HEK293T (cell line): ENCODE data around the gene NFIX.

ENCODE experiments used
- ARNT ChIP-seq: fragments of 450-650 bp; IDR thresholded peaks from 2 replicates; pipeline ENCODE4 v1.6.1; 2017; ENCODE audit warnings: mild to moderate bottlenecking
- BHLHE40 ChIP-seq: fragments of 450-650 bp; IDR thresholded peaks from 2 replicates; pipeline ENCODE4 v1.6.1; 2016; ENCODE audit warnings: mild to moderate bottlenecking, moderate library complexity, borderline replicate concordance
- CTBP1 ChIP-seq: fragments of 450-650 bp; IDR thresholded peaks from 2 replicates; pipeline ENCODE4 v1.6.1; 2016; ENCODE audit warnings: borderline replicate concordance
- FOXK2 ChIP-seq: fragments of 450-650 bp; IDR thresholded peaks from 2 replicates; pipeline ENCODE4 v1.6.1; 2016; ENCODE audit warnings: mild to moderate bottlenecking
- HDGF ChIP-seq: fragments of 450-650 bp; IDR thresholded peaks from 2 replicates; pipeline ENCODE4 v1.6.1; 2017; ENCODE audit warnings: antibody characterized with exemption, borderline replicate concordance
- LEF1 ChIP-seq: fragments of 450-650 bp; IDR thresholded peaks from 2 replicates; pipeline ENCODE4 v1.6.1; 2017; ENCODE audit warnings: mild to moderate bottlenecking, borderline replicate concordance
- PKNOX1 ChIP-seq: fragments of 450-650 bp; IDR thresholded peaks from 2 replicates; pipeline ENCODE4 v1.6.1; 2016
- SP1 ChIP-seq: fragments of 450-650 bp; IDR thresholded peaks from 2 replicates; pipeline ENCODE4 v1.6.1; 2017
- ZNF384 ChIP-seq: fragments of 450-650 bp; IDR thresholded peaks from 2 replicates; pipeline ENCODE4 v1.6.1; 2016

GRCh38 chr19:13014101-13014920, 19.0 kb downstream of the NFIX start:
- TF ChIP-seq BHLHE40: no peak
- TF ChIP-seq HDGF: no peak
- TF ChIP-seq PKNOX1: no peak
- TF ChIP-seq ZNF384: no peak
- no peak for TF ChIP-seq SP1
- TF ChIP-seq FOXK2: no peak
- no peak for TF ChIP-seq LEF1
- TF ChIP-seq ARNT: no peak
- no peak for TF ChIP-seq CTBP1
